ENCODE data around the gene NPM1.
"Not testable (repeated sequence)": the region's sequence is repeated elsewhere in the genome, so short reads cannot be mapped to it uniquely, and the experiment has no call there.

NPM1 gene

DNA sequence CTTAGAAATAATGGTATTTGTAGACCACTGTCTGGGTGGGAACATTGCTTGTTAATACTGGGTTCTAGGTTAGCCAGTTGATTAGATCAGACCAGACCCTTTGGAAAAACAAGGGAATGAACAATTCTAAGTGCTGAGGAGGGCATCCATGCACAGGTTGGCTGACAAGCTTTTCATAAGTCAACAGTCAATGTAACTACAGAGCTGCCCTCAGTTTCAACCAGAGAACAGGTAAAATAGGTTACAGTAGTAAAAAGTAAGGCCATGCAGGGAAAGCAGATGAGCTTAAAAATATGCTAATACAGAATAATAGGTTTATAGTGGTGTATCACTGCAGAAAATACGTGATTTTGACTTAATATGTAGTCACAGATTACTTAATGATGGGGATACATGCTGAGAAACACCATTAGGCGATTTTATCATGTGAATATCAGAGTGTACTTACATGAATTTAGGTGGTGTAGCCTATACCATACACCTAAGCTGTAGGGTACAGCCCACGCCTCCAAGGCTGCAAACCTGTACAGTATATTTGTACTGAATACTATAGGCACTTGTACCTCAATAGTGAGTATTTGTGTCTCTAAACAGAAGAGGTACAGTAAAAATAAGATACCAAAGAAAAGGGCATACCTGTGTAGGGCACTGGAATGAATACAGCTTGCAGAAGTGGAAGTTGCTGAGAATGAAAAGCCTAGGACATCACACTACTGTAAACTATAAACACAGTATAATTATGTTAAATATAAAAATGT lies 25.7 kb downstream of the NPM1 start:
- DNase-seq (ENCODE audit: low spot score): no peak

DNA sequence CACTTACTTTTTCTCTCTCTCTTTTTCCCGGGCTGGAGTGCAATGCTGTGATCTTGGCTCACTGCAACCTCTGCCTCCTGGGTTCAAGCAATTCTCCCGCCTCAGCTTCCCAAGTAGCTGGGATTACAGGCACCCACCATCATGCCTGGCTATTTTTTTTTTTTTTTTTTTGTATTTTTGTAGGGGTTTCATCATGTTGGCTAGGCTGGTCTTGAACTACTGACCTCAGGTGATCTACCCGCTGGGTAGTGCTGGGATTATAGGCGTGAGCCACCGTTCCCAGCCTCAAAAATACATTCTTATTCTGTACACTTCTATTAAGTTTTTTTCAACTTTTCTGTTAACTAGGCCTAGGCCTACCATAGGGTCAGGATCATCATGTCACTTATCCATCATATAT lies 26.3 kb downstream of the NPM1 start:
- not testable (repeated sequence) for DNase-seq (ENCODE audit: low spot score)

DNA sequence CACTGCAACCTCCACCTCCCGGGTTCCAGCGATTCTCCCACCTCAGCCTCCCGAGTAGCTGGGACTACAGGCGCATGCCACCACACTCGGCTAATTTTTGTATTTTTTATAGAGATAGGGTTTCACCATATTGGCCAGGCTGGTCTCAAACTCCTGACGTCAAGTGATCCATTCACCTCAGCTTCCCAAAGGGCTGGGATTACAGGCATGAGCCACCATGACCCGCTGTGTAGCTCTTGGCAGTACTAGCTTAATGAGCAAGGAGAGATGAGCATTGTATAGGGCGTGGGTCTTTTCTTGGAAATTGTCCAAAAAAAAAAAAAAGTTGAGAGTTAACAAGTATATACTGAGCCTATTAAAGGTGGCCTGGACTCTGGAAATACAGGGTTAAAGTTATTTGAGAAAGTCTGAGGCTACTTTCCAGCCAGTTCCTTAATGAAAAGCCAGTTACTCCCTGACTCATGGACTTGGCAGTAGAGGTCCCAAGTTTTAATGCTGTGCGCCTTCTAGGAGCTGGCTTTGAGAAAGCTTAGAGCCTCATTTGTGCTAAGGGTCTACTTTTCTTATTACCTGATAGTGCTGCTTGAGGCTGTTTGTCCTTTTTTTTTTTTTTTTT lies 27.6 kb downstream of the NPM1 start:
- no peak for DNase-seq (ENCODE audit: low spot score)

DNA sequence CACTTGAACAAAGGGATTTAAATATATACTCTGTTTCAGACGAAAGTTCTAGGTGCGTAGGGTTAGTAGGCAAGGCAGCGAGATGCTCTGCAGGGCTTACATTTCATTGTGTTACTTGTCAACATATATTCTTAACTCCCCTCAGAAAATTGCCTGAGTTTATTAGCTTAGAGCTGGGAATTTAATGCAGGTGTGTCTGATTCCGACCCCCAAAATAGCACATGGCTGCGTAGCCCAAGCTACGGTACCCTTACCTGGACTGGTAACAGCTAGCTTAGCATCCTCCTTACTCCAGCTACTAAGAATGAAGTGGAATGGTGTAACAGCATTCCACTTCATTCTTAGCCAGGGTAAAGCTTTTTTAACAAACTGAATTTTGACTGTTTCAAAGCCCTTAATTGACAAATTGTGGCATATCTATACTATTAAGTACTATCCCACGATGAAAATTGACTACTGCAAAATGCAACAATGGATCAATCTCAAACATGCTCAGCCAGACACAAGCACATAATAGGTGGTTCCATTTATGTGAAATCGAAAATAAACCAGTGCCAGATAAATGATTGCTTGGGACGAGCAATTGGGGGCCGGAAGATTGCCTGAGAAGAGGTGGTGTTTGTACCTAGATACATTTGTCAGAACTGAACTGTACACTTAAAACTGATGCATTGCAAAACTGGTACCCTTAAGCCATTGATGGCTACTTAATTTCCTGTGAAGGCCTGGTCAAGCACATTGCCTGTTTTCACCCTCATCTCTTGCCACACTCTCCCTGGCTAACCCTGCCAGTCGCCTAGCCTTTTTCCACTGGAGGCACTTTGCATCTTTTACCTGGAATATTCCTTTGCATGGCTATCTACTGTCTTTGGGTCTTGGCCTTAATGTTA lies 28.8 kb downstream of the NPM1 start:
- no peak for DNase-seq (ENCODE audit: low spot score)

DNA sequence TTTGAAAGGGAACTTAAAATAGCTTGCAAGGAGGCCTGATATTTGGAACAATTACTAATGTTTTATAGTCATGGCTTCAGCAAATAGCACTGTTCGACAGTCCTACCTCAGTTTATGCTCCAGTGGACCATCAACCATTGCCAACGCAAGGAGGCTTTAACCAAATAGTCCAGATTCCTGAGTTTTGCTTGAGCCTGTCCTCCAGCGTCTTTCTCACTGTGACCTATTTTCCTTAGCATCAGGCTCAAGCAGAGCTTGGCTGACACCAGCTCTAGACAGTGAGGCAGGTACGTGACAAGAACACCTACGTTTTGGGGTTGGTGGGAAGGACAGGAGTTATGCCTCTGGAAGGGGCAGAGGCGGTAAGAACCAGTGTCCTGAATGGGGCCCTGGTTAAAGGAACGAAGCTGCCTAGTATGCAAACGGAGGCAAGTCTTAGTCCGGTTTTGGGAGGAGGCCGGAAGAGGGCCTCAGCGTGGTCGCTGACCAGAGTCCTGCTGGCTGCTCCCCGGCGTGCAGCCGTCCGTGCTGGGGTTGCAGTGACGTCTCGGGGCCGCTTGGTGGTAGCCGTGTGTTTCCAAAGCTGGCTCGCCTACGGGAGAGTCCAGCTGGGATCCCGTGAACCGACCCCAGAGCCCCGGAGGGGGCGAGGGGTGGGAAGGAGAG lies 30.8 kb downstream of the NPM1 start:
- peak; percentile 23 for DNase-seq (ENCODE audit: low spot score)

DNA sequence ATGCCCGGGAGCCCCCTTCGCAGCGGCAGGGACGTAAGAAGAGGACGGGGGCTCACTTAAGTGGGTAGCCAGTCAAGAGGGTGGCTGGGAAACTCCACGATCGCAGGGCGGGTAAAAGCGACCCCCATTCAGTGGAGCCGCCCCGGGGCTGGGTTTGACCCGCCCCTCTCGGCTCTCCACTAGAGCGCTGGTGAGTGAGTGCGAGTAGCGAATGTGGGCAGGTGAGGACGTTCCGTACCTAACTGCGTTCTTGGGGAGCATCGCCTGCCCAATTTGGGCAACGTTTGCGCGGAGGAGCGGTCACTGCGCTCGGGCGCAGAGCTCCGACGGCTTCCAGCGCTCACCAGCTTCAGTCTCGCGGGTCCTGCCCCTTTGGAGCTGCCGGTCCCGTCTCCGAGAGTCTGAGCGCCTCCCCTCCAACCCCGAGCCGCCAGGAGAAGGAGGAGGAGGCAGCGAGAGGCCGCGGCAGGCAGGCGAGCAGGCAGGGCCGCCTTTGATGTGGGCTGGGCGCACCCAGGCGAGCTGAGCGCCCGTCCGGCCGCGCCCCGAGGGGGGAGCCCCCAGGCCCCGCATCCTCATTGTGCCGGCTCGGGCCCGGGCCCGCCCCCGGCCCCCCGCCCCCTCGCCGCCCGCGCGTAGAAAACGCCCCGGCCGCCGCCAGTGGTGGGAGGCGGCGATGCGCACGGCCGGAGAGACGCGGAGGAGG lies 31.5 kb downstream of the NPM1 start, which contains the start of gene FGF18:
FGF18 (plus strand) TSS at position 666 of the 706 bp plus-strand sequence. CDS start 553 bp downstream, outside the sequence.
- no peak for DNase-seq (ENCODE audit: low spot score)

DNA sequence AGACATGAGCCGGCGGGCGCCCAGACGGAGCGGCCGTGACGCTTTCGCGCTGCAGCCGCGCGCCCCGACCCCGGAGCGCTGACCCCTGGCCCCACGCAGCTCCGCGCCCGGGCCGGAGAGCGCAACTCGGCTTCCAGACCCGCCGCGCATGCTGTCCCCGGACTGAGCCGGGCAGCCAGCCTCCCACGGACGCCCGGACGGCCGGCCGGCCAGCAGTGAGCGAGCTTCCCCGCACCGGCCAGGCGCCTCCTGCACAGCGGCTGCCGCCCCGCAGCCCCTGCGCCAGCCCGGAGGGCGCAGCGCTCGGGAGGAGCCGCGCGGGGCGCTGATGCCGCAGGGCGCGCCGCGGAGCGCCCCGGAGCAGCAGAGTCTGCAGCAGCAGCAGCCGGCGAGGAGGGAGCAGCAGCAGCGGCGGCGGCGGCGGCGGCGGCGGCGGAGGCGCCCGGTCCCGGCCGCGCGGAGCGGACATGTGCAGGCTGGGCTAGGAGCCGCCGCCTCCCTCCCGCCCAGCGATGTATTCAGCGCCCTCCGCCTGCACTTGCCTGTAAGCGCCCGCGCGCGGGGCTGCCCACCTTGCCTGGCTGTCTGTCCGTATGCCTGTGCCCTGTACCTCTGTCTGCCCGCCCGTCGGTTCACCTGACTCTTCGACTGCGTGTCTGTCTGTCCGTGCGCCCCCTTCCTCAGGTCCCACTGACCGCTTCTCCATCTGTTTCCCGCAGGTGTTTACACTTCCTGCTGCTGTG lies 32.2 kb downstream of the NPM1 start:
- DNase-seq (ENCODE audit: low spot score): no peak

DNA sequence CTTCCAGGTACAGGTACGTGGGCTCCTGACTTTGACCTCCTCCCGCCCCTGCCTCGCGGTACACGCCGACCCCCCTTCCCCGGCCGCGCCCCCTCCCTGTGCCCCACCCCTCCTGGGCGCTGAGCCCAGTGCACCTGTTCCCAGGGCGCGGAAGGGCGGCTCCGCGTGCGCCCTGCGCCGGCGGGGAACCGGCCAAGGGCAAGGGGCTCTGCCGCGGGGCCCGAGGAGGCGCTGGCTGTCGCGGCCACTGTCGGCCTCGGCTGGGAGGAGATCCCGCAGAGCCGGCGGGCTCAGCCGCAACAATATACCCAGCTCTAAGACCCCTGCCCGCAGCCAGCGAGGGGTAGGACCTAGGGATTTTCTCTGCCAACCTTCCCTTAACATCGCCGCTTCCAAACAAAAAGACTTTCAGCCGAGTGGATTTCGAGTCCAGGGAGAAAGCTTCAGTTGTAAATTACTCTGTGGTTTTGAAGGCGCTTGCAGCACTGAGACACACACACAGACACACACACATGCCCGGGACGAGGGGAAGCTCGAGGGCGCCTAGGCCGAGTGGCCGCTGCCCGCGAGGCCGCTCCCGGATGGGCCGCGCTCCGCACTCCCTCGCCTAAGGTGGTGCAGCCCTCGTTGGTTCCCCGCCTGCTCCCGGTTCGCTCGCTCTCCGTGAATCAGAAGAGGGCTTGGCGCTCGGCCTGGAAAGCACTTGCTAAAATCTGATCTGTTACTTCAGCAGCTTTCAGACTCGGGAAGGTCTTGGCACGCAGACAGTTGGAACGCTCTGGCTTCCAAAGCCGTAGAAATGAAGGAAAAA lies 33.0 kb downstream of the NPM1 start:
- DNase-seq (ENCODE audit: low spot score): peak; percentile 31

DNA sequence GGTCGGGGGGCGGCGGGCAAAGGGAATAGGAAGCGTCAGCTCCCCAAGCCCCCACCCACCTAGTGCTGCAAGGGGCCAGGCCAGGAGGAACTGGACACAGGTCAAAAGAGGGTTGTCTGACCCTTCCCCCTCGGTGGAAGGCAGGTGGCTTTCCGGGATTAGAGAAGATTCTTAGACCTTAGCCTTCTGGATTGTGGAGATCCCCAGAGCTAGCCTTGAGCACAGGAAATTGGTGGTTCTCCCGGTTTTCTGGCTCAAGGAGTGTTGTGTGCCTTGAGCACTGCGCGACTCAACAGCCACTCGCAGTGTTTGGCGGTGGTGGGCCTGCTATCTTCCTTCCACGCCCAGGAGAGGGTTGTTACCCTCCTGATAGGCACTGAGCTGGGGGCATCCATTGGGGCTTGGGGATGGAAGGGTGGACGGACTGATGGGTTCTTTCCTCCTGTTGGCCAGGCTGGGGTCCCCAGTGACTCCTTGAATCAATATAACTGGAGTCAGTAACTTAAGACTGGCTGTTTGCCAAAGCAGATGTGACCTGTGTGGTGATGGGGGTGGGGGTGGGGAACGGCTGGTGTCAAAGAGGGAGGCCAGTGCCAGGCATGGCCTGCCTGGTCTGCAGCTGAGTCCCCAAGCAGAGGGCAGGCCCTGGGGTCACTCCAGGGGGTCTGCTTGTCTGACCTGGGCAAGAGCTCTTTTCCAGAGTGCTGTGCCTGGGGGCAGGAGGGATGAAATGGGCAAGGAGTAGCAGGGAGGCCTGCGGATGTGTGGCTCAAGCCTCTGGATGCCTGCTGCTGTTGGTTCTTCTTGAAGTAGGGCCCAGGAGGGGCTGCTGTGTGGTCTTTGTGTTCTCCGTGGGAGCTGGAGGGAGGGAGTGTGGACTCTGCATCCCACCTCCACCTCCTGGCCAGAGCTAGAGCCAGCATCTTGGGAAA lies 33.9 kb downstream of the NPM1 start:
- no peak for DNase-seq (ENCODE audit: low spot score)

DNA sequence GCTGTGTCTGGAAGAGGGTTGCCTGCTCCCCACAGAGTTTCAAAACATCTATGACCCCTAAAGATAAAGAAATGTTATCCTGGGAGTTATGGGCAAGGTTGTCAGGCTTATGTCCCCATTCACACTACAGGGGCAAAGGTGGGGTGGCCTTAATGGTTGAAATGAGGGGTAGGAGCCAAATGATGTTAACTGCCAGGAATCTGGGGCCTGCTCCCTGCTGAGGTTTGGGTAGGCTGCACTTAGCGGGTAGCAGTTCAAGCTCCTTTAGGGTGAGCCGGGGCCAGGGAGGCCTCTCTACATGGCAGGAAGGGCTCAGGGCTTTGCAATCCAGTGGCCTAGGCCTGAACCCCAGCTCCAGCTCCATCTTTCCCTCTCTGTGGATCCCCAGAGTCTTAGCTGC lies 34.8 kb downstream of the NPM1 start:
- DNase-seq (ENCODE audit: low spot score): no peak

DNA sequence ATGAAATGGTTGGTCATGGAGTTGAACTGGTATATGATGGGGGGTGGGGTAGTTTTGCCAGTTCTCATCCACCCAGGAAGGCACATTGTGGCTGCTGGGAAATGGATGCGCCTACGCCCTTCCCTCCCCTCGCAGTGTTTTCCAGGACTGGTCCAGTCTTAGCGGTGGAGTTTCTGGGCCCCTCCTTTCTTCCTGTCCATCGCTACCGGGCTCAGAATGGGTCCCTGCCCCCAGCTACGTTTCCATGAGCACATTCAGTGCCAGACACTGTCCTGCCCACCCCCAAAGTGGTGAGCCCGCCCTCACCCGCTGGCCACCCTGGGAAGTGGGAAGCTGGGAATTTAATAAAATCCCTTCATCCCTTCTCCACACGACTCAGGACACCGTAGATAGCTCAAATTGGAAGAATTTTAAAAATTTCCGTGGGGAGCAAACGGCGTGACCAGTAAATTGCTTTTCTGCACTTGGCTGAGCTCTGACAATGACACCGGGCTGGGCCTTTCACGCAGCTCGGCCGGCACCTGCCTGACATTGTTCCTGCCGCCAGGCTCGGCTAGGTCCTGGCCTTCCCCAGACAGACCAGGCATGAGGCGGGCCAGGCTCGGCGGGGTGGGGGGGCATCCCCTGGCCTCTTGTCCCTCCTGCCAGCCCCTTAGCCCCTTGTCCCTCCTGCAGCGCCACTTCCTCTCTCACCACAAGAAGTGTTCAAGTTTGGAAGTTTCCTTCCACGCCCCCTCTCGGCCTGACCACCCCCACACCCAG lies 35.4 kb downstream of the NPM1 start:
- no peak for DNase-seq (ENCODE audit: low spot score)

DNA sequence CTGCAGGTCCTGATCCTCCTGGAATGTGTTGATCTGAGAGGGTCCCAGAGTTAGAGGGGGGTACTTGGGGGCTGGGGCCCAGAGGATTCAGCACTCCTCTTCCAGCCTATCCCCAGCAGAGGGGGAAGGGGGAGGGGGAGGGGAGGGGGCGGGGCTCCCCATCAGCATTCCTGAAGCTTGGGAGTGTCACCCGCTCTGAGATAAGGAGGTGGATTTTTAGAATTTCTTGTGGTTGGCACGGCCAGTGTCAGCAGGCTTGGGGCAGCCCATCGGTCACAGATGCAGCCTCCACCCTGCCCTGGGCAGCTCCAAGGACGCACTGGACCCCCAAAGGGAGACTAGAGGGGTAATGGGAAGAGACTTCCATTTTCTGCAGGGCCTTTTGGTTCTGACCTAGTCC lies 37.1 kb downstream of the NPM1 start:
- DNase-seq (ENCODE audit: low spot score): no peak

DNA sequence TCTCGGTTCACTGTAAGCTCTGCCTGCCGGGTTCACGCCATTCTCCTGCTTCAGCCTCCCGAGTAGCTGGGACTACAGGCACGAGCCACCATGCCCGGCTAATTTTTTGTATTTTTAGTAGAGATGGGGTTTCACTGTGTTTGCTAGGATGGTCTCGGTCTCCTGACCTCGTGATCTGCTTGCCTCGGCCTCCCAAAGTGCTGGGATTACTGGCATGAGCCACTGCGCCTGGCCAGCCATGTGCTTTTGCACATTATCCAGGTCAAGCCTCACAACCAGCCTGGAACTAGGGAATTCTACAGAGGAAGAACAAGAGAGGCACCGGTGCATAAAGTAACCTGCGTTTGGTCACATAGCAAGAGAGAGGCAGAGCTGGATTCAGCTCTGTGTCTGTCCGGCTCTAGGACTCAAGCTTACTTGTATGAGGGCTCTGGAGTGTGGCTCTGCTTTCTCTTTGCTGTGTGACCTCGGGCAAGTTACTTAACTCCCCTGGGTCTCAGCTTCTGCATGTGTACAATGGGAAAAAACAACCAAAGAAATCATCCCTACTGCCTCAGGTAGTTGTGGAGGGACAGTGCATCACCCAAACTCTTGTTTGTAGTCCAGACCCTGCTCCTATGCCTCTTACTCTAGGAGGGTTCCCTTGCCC lies 38.1 kb downstream of the NPM1 start:
- no peak for DNase-seq (ENCODE audit: low spot score)

DNA sequence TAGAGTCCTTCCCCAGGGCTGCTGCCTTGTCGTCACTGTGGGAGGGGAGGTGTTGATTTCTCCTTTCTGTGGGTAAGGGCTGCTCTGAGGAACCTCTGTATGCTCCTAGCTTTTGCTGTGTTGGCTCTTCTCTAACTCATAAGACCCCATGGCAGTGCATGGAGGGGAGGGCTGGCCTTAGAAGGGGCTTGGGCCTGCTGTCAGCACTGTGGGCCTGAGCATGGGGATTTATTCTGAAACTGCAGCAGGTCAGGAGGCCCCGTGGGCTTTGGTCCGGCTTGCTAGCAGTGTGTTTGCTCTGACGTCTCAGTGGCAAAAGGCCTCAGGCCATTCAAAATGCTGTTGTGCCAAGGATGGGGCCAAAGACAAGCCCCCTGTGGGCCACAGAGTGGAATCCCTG lies 38.6 kb downstream of the NPM1 start:
- DNase-seq (ENCODE audit: low spot score): no peak

DNA sequence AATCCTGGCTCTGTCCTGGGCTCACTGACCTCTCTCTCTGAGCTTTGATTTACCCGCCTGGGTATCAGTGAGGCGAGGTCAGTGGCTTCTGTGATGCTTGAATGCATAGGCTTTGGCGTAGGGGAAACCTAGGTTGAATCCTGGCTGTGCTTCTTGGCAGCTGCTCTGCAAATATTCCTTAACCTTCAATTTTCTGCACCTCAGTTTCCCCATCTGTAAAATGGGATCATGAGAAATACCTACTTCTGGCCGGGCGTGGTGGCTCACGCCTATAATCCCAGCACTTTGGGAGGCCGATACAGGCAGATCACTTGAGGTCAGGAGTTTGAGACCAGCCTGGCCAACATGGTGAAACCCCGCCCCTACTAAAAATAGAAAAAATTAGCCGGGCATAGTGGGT lies 39.0 kb downstream of the NPM1 start:
- no peak for DNase-seq (ENCODE audit: low spot score)

DNA sequence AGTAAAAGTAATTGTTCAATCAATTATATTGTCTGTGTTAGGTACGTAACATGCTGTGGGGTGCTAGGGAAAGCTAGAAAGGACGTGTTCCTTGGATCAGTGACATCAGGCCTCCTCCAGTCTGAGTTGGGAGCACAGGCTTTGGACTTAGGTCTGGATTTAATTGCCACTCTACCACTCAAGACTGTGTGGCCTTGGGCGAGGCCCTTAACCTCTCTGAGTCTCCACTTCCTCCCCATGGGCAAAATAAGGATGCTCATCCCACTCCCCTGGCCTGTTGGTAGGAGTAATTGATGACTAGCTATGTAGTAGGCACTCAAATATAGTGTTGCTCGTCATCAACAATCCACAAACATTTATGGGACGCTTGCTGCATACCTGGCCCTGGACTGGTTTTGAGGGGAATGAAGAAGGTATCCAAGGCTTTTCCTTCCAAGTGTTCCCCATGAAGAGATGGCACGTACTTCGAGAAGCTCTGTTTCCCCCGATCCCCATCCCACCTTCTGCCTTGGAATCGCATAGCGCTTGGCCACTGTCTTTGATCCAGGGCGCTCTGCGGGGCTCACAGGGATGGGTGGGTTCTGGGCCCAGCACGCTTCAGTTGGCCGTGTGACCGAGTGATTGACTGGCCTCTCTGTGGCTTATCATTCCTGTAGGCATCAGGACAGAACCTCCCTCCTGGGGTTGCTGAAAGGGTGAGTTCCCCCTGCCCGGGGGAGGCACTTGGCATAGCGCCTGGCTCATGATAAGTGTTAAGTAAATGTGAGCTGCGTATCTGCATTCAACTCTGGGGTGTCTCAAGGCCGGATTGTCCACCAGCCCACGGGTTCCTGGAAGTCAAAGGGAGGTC lies 39.9 kb downstream of the NPM1 start:
- DNase-seq (ENCODE audit: low spot score): no peak

All from putamen (tissue), 1 donor.